Fibroblast of skin of right biceps (primary cell): ENCODE results near the gene HENMT1.

Experiments used
- DNase-seq: peaks from one replicate; pipeline ENCODE4 v3.0.0-alpha.2; 2013

HENMT1 gene

GRCh38 chr1:108624069-108624468, 36.8 kb downstream of the HENMT1 start:
- DNase-seq: no peak

GRCh38 chr1:108617724-108618056, 43.2 kb downstream of the HENMT1 start:
- no peak for DNase-seq

DNA sequence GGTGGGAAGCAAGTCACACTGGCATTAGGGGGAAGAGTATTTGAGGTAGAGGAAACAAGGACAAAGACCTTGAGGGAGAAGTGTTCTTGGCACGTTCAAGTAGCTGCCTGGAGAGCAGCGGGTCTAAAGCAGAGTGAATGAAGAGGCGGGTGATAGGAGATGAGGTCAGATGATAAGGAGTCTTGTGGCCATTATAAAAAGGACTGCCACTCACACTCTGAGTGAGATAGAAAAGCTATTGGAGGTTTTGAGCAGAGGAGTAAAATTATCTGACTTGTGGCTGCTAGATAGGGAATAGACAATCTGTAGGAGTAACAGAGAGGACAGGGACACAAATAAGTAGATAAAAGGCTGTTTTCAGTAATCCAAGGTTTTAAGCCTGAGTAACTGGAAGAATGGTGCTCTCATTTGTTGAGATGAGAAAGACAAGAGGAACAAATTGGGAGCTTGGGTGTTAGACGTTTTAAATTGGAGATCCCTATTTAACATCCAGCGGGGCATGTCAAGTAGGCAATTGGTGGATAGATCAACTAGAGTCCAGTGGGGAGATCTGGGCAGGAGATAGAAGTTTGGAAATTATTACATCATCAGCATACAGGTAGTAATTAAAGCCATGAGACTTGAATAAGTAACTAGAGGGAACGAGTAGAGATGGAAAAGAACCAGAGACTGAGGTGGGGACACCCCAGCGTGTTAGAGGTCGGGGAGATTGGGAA, 43.7 kb downstream of the HENMT1 start:
- DNase-seq: no peak

DNA sequence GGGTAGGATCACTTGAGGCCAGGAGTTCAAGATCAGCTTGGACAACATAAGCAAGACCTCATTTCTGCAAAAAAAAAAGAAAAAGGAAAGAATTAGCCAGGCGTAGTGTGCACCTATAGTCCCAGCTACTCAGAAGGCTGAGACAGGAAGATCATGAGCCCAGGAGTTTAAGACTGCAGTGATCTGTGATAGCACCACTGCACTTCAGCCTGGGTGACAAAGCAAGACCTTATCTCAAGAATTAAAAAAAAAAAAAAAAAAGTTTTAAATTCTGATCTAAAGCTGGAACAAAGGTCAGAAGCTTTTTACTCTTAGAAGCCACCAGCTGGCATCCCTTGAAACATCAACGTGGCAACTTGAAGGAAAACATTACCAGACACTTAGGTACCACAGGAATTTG, 45.3 kb downstream of the HENMT1 start:
- DNase-seq: no peak

DNA sequence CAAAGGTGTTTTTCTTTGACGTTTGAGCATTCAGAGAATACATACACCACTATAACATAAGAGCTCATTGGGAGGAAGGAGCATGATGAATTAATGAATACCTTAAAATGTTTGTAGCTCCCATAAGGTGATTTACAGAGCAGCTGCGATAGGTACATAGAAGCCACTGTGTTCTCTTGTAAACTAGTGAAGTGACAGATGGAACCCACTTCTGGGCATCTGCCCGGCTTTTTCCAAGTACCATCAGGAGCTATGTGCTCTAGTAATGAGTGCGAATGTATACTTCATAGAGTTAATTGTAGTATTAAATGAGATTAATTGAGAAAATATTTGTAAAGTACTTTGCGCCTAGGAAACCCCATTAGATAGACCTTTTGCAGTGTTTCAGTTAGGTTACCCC, 48.4 kb downstream of the HENMT1 start:
- no peak for DNase-seq

GRCh38 chr1:108611984-108612383, 48.9 kb downstream of the HENMT1 start:
- no peak for DNase-seq

DNA sequence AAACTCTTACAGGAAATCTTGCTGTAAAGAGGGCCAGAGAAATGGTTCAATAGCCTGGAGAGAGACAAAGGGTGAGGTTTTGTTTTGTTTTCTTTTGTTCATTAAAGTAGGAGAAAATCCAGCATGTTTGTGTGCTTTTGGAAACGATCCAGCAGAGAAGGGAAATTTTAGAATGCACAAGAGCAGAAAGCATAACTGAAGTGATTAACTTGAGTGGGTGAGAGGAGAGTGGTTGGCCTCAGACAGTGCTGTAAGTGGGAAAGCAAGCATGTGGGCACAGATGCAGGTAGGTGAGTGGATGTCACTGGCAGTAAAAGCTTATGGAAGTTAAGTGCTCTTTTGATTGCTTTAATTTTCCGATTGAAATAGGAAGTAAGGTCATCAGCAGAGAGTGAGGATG, 50.8 kb downstream of the HENMT1 start:
- no peak for DNase-seq

- DNase-seq: no peak
Measured at GRCh38 chr1:108609483-108610049, 51.3 kb downstream of the HENMT1 start.

GRCh38 chr1:108606478-108606877, 54.4 kb downstream of the HENMT1 start:
- DNase-seq: no peak

DNA sequence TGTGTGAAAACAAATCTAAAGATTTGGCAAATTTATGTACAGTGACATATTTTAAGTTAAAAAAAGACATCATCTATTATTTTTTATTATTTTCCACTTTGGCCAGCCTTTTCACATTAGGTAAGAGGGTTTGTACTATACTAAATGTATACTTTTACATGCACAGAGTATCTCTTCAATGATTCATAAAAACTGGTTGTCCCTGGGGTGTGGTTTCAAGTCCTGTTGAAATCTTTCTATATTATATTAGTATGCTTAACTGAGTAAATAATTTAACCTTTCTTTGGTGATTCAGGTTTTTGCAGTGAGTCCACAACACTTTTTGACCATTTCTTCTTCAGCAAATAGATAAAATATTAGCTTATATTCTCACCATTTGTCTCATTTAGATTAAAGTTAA, 55.3 kb downstream of the HENMT1 start:
- no peak for DNase-seq

GRCh38 chr1:108601708-108602410, 59.0 kb downstream of the HENMT1 start:
- no peak for DNase-seq

- no peak for DNase-seq
Measured at GRCh38 chr1:108600504-108600903, 60.4 kb downstream of the HENMT1 start.

DNA sequence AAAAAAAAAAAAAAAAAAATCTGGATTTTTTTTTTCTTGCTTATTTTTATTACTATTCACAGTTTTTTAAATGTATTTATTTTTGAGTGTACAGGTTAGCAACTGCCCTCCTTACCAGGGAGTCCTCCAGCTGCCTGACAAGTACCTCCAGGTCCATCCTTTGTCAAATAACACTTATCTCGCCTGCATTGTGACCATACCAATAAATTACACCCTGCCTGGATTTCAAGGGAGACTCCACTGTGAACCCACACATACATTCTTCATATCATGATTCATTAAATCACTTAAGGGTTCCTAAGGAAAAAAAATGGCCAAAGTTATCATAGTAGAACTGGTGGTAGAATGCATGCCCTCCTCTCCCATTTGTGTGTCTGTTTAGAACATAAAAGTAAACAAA, 62.6 kb downstream of the HENMT1 start:
- DNase-seq: no peak
